Stomach (tissue), 9 donors: ENCODE results near the gene WDR89. TPM values are rescaled to one million over a fixed set of nuclear protein-coding genes. Genes with fewer than 3 reads are reported as not detected.

Source experiments
- DNase-seq, 2 donors: peaks; one replicate each; pipeline versions ENCODE4 v3.0.0 to v3.0.0-alpha.2; 2013 to 2019
- H3K27ac ChIP-seq, 5 donors: fragments of 200-600 bp in 4 of 5; sonication (generic) in 4 of 5; one replicate each; pipeline ENCODE4 v1.5.1; 2013 to 2019; ENCODE audit warnings: mild to moderate bottlenecking in 1 of 5, moderate library complexity in 1 of 5
- H3K27me3 ChIP-seq, 3 donors: fragments of 200-600 bp; sonication (generic); one replicate each; pipeline ENCODE4 v1.5.1; 2017 to 2019; ENCODE audit warnings: mixed run types in 1 of 3
- H3K36me3 ChIP-seq, 4 donors: fragments of 200-600 bp; sonication (generic); 1 replicate in 3 of 4; 2 replicates in 1 of 4; pipeline ENCODE4 v1.5.1; 2016 to 2019
- H3K4me1 ChIP-seq, 4 donors: fragments of 200-600 bp; sonication (generic); one replicate each; pipeline ENCODE4 v1.5.1; 2016 to 2019
- H3K4me3 ChIP-seq, 4 donors: fragments of 200-600 bp; sonication (generic) in 3 of 4; one replicate each; pipeline ENCODE4 v1.5.1; 2016 to 2019; ENCODE audit warnings: mild to moderate bottlenecking in 1 of 4
- H3K9me3 ChIP-seq, 4 donors: fragments of 200-600 bp; sonication (generic); one replicate each; pipeline ENCODE4 v1.5.1; 2016 to 2019
- CTCF ChIP-seq, 7 experiments: fragments of 450-650 bp in 4 of 7; fragments of 200-600 bp in 3 of 7; sonication (generic) in 3 of 7; IDR thresholded peaks; one replicate each; pipeline ENCODE4 v1.5.1; 2016 to 2019; ENCODE audit warnings: antibody characterized with exemption in 7 of 7, control low read depth in 2 of 7, mild to moderate bottlenecking in 1 of 7
- EP300 ChIP-seq: sonication (generic); formaldehyde crosslinking; IDR thresholded peaks from one replicate; pipeline ENCODE4 v1.6.1; 2017; ENCODE audit warnings: antibody characterized with exemption
- POLR2A ChIP-seq, 4 donors: fragments of 450-650 bp; IDR thresholded peaks; one replicate each; pipeline ENCODE4 v1.6.1; 2016; ENCODE audit warnings: antibody characterized with exemption in 4 of 4, control low read depth in 2 of 4, mild to moderate bottlenecking in 1 of 4, moderate library complexity in 1 of 4
- POLR2AphosphoS5 ChIP-seq, 3 donors: sonication (generic); formaldehyde crosslinking; IDR thresholded peaks; one replicate each; pipeline ENCODE4 v1.6.1; 2016; ENCODE audit warnings: antibody characterized with exemption in 3 of 3
- WGBS, 5 donors: extraction: QIAGEN DNeasy Blood & Tissue Kit in 3 of 5; methylation state at CpG; one replicate each; pipeline versions ENCODE4 v1.1.5 to v1.1.7; 2013 to 2018; 5-methylcytosine and 5-hydroxymethylcytosine counted together
- intact Hi-C: fragments of 100-400 bp; cut with DNase I; formaldehyde crosslinking; loops from one replicate; pipeline ENCODE4 v1.15.1; 2023; ENCODE audit warnings: low total_unique reads
- polyA plus RNA-seq, 3 donors: library from polyadenylated mRNA; stranded (reverse); fragments of 200-250 nt; gene quantifications; one replicate each; pipeline ENCODE4 v1.2.3, GENCODE V29; 2013
- total RNA-seq, 5 donors: library from RNA; depleted of rRNA; stranded (reverse); fragments of >200 nt; gene quantifications; one replicate each; pipeline versions ENCODE4 v1.1.0 to v1.2.3, GENCODE V29; 2014 to 2016
- donor health status: healthy with polysubstance abuse.
- donor health status: Bipolar disorder and iron deficiency.
- donor health status: healthy.

Gene WDR89
- total and polyA plus RNA-seq, 8 donors = 0.29 to 15.4 (median 4.1) TPM

- Histone ChIP-seq H3K4me3 (no peak overlapping the region), H3K27me3 (no peaks in the 10 kb centered on the region), H3K4me1 (peaks cover 0 to 11% (median 4%) of the 10 kb centered on the region in 4 donors), H3K27ac (no peak overlapping the region), H3K36me3 (peaks cover 0 to 23% (median 2%) of the 10 kb centered on the region in 4 donors), H3K9me3 (no peaks in the 10 kb centered on the region)
- WGBS, 5 donors = 43 to 55% (median 53%) methylated on average over 4 of the region's 4 CpGs
- TF ChIP-seq POLR2AphosphoS5 (IDR thresholded peaks at IDR 0.05) (no peak), CTCF (IDR thresholded peaks at IDR 0.05) (no peak), POLR2A (IDR thresholded peaks at IDR 0.05) (no peak), EP300 (no peak)
- peak in 1 of 2 donors; percentile 32 for DNase-seq
- intact Hi-C loops = no loop called here
Observed at GRCh38 chr14:63614679-63615363, 26.9 kb downstream of the WDR89 start.

- TF ChIP-seq CTCF (IDR thresholded peaks at IDR 0.05) = no peak
- TF ChIP-seq EP300 = no peak
- no peak for TF ChIP-seq POLR2AphosphoS5 (IDR thresholded peaks at IDR 0.05)
- TF ChIP-seq POLR2A (IDR thresholded peaks at IDR 0.05) = no peak
- DNase-seq = no peak
- H3K27ac ChIP-seq = no peak overlapping the region
- WGBS, 5 donors = 84 to 98% (median 94%) methylated on average over 7 of the region's 7 CpGs
- no peak overlapping the region for H3K4me3 ChIP-seq
- no peaks in the 10 kb centered on the region for H3K27me3 ChIP-seq
- H3K4me1 ChIP-seq = peaks cover 0 to 8% (median 4%) of the 10 kb centered on the region in 4 donors
- H3K36me3 ChIP-seq = peaks cover 0 to 11% (median 0%) of the 10 kb centered on the region in 4 donors
- H3K9me3 ChIP-seq = no peaks in the 10 kb centered on the region
- intact Hi-C loops = no loop called here
Observed at GRCh38 chr14:63611078-63611477, 30.6 kb downstream of the WDR89 start.

- WGBS, 5 donors = 87 to 95% (median 93%) methylated on average over 8 to 10 of the region's 10 CpGs
- no peak overlapping the region for H3K27ac ChIP-seq
- DNase-seq = no peak
Observed at GRCh38 chr14:63605041-63605532, 36.6 kb downstream of the WDR89 start.

GRCh38 chr14:63604626-63605025 lies 37.0 kb downstream of the WDR89 start:
- H3K36me3 ChIP-seq = peaks cover 0 to 22% (median 18%) of the 10 kb centered on the region in 4 donors
- H3K27ac ChIP-seq = no peak overlapping the region
- WGBS, 5 donors = 91 to 98% (median 97%) methylated on average over 5 of the region's 5 CpGs
- H3K4me3 ChIP-seq = no peak overlapping the region
- H3K27me3 ChIP-seq = no peaks in the 10 kb centered on the region
- no peak for DNase-seq
- H3K9me3 ChIP-seq = no peaks in the 10 kb centered on the region
- intact Hi-C loops = no loop called here
- H3K4me1 ChIP-seq = no peaks in the 10 kb centered on the region
- TF ChIP-seq EP300 (no peak), CTCF (IDR thresholded peaks at IDR 0.05) (no peak), POLR2A (IDR thresholded peaks at IDR 0.05) (no peak), POLR2AphosphoS5 (IDR thresholded peaks at IDR 0.05) (no peak)

More at GRCh38 chr14:63605041-63605532, 36.6 kb downstream of the WDR89 start:
- Histone ChIP-seq H3K4me1 (no peaks in the 10 kb centered on the region), H3K36me3 (peaks cover 0 to 17% (median 14%) of the 10 kb centered on the region in 4 donors), H3K27me3 (no peaks in the 10 kb centered on the region), H3K9me3 (no peaks in the 10 kb centered on the region), H3K4me3 (no peak overlapping the region)
- TF ChIP-seq CTCF (IDR thresholded peaks at IDR 0.05) (no peak), POLR2AphosphoS5 (IDR thresholded peaks at IDR 0.05) (no peak), POLR2A (IDR thresholded peaks at IDR 0.05) (no peak), EP300 (no peak)
- intact Hi-C loops = no loop called here
